Measurements from ENCODE around the gene ZNF350. TPM values are rescaled to one million over a fixed set of nuclear protein-coding genes. Genes with fewer than 3 reads are reported as not detected.

ZNF350 gene
- total RNA-seq, 2 experiments from 2014 or later, result 37.6 to 39.2 TPM

GRCh38 chr19:51915324-51915867 is 71.2 kb downstream of the ZNF350 start:
- H3K9me3 ChIP-seq (ENCODE audit: control insufficient read depth in 1 of 2, insufficient read depth in 1 of 2, low read length in 2 of 2), result peaks cover 35 to 81% of the 10 kb centered on the region in 2 experiments
- H3K36me3 Mint-ChIP-seq (ENCODE audit: low read depth), result peaks cover 68% of the 10 kb centered on the region

More at GRCh38 chr19:51915324-51915867, 71.2 kb downstream of the ZNF350 start:
- CTCF ChIA-PET, result no interaction called here
- Histone ChIP-seq H3K36me3 (ENCODE audit: insufficient read depth, low read length) (no peaks in the 10 kb centered on the region), H3K27ac (ENCODE audit: low read depth in 1 of 2, low read length in 2 of 2) (no peak overlapping the region), H3K4me3 (ENCODE audit: low read length) (no peak overlapping the region), H3K4me1 (ENCODE audit: insufficient read depth, low read length) (no peaks in the 10 kb centered on the region), H3K27me3 (ENCODE audit: control insufficient read depth in 1 of 2, insufficient read depth in 2 of 2, low read length in 2 of 2) (no peaks in the 10 kb centered on the region)
- H3K27ac Mint-ChIP-seq, result no peak overlapping the region
- H3K27me3 Mint-ChIP-seq, result no peaks in the 10 kb centered on the region
- ATAC-seq (ENCODE audit: poor library complexity) (no peak), DNase-seq (no peak)
- no peak for TF ChIP-seq CTCF (IDR thresholded peaks at IDR 0.05)
- H3K4me1 Mint-ChIP-seq (ENCODE audit: low read depth), result no peaks in the 10 kb centered on the region
- peaks cover 19% of the 10 kb centered on the region for H3K9me3 Mint-ChIP-seq
- POLR2A ChIA-PET, result no interaction called here
- intact Hi-C loops (cut with DNase I, micrococcal nuclease), result no loop called here
- H3K4me3 Mint-ChIP-seq, result no peak overlapping the region

Other genes starting within 250 kb of the ZNF350 start
- 1 to 10 TPM; 1.2 to 1.9 TPM for gene FPR1, start 235.0 kb downstream of the ZNF350 start, total RNA-seq
- not detected for gene FPR2, start 225.7 kb downstream of the ZNF350 start, total RNA-seq
- gene FPR3, start 191.7 kb downstream of the ZNF350 start, total RNA-seq, result not detected
- 10 to 100 TPM in 1 of 2 experiments, 1 to 10 TPM in 1; 8.0 to 10.3 TPM for gene ZNF577, start 98.9 kb downstream of the ZNF350 start, total RNA-seq
- 10 to 100 TPM; 13.0 to 13.2 TPM for gene ZNF649, start 81.8 kb downstream of the ZNF350 start, total RNA-seq
- gene ZNF613, start 59.4 kb downstream of the ZNF350 start, total RNA-seq, result 1 to 10 TPM in 1 of 2 experiments, under 1 TPM in 1; 0.67 to 1.3 TPM
- gene ZNF615, start 21.4 kb upstream of the ZNF350 start, total RNA-seq, result 1 to 10 TPM; 8.9 to 9.2 TPM
- 10 to 100 TPM in 1 of 2 experiments, 1 to 10 TPM in 1; 9.7 to 10.5 TPM for gene ZNF614, start 41.5 kb upstream of the ZNF350 start, total RNA-seq
- gene ZNF432, start 62.0 kb upstream of the ZNF350 start, total RNA-seq, result 10 to 100 TPM; 16.3 to 19.2 TPM
- gene ZNF841, start 108.9 kb upstream of the ZNF350 start, total RNA-seq, result 10 to 100 TPM; 20.0 TPM
- gene ZNF616, start 153.1 kb upstream of the ZNF350 start, total RNA-seq, result 1 to 10 TPM in 1 of 2 experiments, under 1 TPM in 1; 0.99 to 1.5 TPM
- gene ZNF836, start 184.8 kb upstream of the ZNF350 start, total RNA-seq, result 10 to 100 TPM; 24.1 to 26.2 TPM
- 100 to 1,000 TPM; 151 to 157 TPM for gene PPP2R1A, start 203.2 kb upstream of the ZNF350 start, total RNA-seq

All from CD4-positive, alpha-beta T cell (primary cell).